H1 (cell line): ENCODE measurements around the gene NHLRC2. TPM values are rescaled to one million over a fixed set of nuclear protein-coding genes. Genes with fewer than 3 reads are reported as not detected.

ENCODE experiments used
- CTCF ChIA-PET: fragments of 300-600 bp; sonication (Branson Sonifier 250); formaldehyde crosslinking; loops from one replicate; lab custom pipeline; 2021; ENCODE audit not compliant: partially characterized antibody; lab: Charles Lee
- POLR2A ChIA-PET: fragments of 300-600 bp; sonication (Branson Sonifier 250); formaldehyde crosslinking; loops from one replicate; lab custom pipeline; 2021; ENCODE audit warnings: inconsistent platforms; ENCODE audit not compliant: partially characterized antibody; lab: Charles Lee
- DNase-seq, 2 experiments: peaks; one replicate each; pipeline versions ENCODE4 v3.0.0 to v3.0.0-alpha.2; 2010 to 2022; ENCODE audit warnings: low spot score in 2 of 2, low read depth in 1 of 2, mixed read lengths in 1 of 2
- FAIRE-seq: peaks from 2 replicates; lab custom pipeline; 2011; peaks lifted over from hg19 to GRCh38; lab: Jason Lieb, UNC
- H2AFZ ChIP-seq: 2 replicates; pipeline ENCODE4 v1.8.1; 2012; ENCODE audit warnings: low read length, inconsistent platforms
- H2AK5ac ChIP-seq: 2 replicates; pipeline ENCODE4 v1.6.1; 2013; ENCODE audit warnings: low read depth, low read length
- H2BK120ac ChIP-seq: replicated peaks from 2 replicates; pipeline ENCODE3; 2013; ENCODE audit warnings: low read depth, low read length, inconsistent platforms
- H2BK12ac ChIP-seq: 2 replicates; pipeline ENCODE4 v1.6.1; 2013; ENCODE audit warnings: low read depth, low read length
- H2BK15ac ChIP-seq: 2 replicates; pipeline ENCODE4 v1.6.1; 2013; ENCODE audit warnings: low read length
- H2BK20ac ChIP-seq: 2 replicates; pipeline ENCODE4 v1.6.1; 2013; ENCODE audit warnings: low read length
- H2BK5ac ChIP-seq: 2 replicates; pipeline ENCODE4 v1.6.1; 2013; ENCODE audit warnings: low read depth, low read length
- H3K14ac ChIP-seq: 2 replicates; pipeline ENCODE4 v1.6.1; 2013; ENCODE audit warnings: inconsistent platforms; ENCODE audit not compliant: insufficient read length
- H3K18ac ChIP-seq: 2 replicates; pipeline ENCODE4 v1.6.1; 2013; ENCODE audit warnings: low read length; ENCODE audit errors: extremely low read depth
- H3K23ac ChIP-seq: 2 replicates; pipeline ENCODE4 v1.6.1; 2013; ENCODE audit warnings: inconsistent platforms; ENCODE audit not compliant: insufficient read length
- H3K23me2 ChIP-seq: 2 replicates; pipeline ENCODE4 v1.6.1; 2013; ENCODE audit warnings: low read depth, low read length
- H3K27ac ChIP-seq: 2 replicates; pipeline ENCODE4 v1.6.1; 2011; ENCODE audit warnings: low read depth, low read length, inconsistent platforms
- H3K27me3 ChIP-seq, 4 experiments: replicated peaks in 1 of 4; 1 replicate in 1 of 4; 2 replicates in 3 of 4; pipeline versions ENCODE4 v1.6.1 to v1.8.1; 2011 to 2013; ENCODE audit warnings: low read length in 3 of 4, mild to moderate bottlenecking in 3 of 4, inconsistent platforms in 2 of 4, mixed read lengths in 2 of 4, moderate library complexity in 1 of 4; ENCODE audit not compliant: control insufficient read depth in 3 of 4, insufficient read depth in 3 of 4; ENCODE audit errors: extremely low read depth in 1 of 4
- H3K36me3 ChIP-seq, 4 experiments: 2 replicates each; pipeline versions ENCODE4 v1.6.1 to v1.8.1; 2011 to 2013; ENCODE audit warnings: mild to moderate bottlenecking in 4 of 4, low read length in 3 of 4, moderate library complexity in 2 of 4, control low read depth in 1 of 4, inconsistent platforms in 1 of 4; ENCODE audit not compliant: insufficient read depth in 4 of 4, control insufficient read depth in 2 of 4
- H3K4ac ChIP-seq: replicated peaks from 2 replicates; pipeline ENCODE3; 2013; ENCODE audit warnings: low read length, low read depth, mixed read lengths, inconsistent platforms; ENCODE audit not compliant: insufficient read length
- H3K4me1 ChIP-seq, 4 experiments: replicated peaks in 1 of 4; 1 replicate in 1 of 4; 2 replicates in 3 of 4; pipeline versions ENCODE4 v1.6.1 to v1.8.1; 2011 to 2013; ENCODE audit warnings: low read length in 3 of 4, inconsistent platforms in 2 of 4, mixed read lengths in 1 of 4; ENCODE audit not compliant: insufficient read depth in 4 of 4, control insufficient read depth in 3 of 4
- H3K4me2 ChIP-seq, 2 experiments: 2 replicates each; pipeline versions ENCODE4 v1.6.1 to v1.8.1; 2011 to 2013; ENCODE audit warnings: low read depth in 2 of 2, low read length in 2 of 2, control low read depth in 1 of 2, inconsistent platforms in 1 of 2, mild to moderate bottlenecking in 1 of 2; ENCODE audit not compliant: insufficient read depth in 1 of 2
- H3K4me3 ChIP-seq, 4 experiments: fragments of 200-600, 300-600 bp in 1 of 4; sonication (generic), shearing (Covaris generic), sonication (Bioruptor Twin) in 1 of 4; 2 replicates each; pipeline versions ENCODE4 v1.5.1 to v1.8.1; 2011 to 2016; ENCODE audit warnings: low read length in 4 of 4, low read depth in 3 of 4, control low read depth in 2 of 4, inconsistent platforms in 2 of 4, mild to moderate bottlenecking in 2 of 4, mixed read lengths in 1 of 4, moderate library complexity in 1 of 4; ENCODE audit not compliant: insufficient read depth in 2 of 4; ENCODE audit errors: extremely low read depth in 1 of 4
- H3K56ac ChIP-seq: replicated peaks from 2 replicates; pipeline ENCODE3; 2013; ENCODE audit warnings: low read depth, mild to moderate bottlenecking, mixed read lengths, low read length, inconsistent platforms; ENCODE audit not compliant: insufficient read length
- H3K79me1 ChIP-seq: 2 replicates; pipeline ENCODE4 v1.6.1; 2013; ENCODE audit warnings: low read depth, low read length, control low read depth
- H3K79me2 ChIP-seq, 2 experiments: 2 replicates each; pipeline versions ENCODE4 v1.6.1 to v1.8.1; 2012 to 2013; ENCODE audit warnings: low read length in 2 of 2, mild to moderate bottlenecking in 2 of 2, inconsistent platforms in 1 of 2; ENCODE audit not compliant: insufficient read depth in 2 of 2, control insufficient read depth in 1 of 2
- H3K9ac ChIP-seq, 4 experiments: replicated peaks in 1 of 4; 1 replicate in 1 of 4; 2 replicates in 3 of 4; pipeline versions ENCODE4 v1.6.1 to v1.8.1; 2011 to 2013; ENCODE audit warnings: low read depth in 3 of 4, low read length in 3 of 4, control low read depth in 2 of 4, mild to moderate bottlenecking in 2 of 4, moderate library complexity in 2 of 4, inconsistent platforms in 1 of 4; ENCODE audit errors: extremely low read depth in 1 of 4
- H3K9me3 ChIP-seq, 2 experiments: 2 replicates each; pipeline versions ENCODE4 v1.6.1 to v1.8.1; 2012 to 2013; ENCODE audit warnings: mild to moderate bottlenecking in 2 of 2, moderate library complexity in 2 of 2, control low read depth in 1 of 2, inconsistent platforms in 1 of 2, low read depth in 1 of 2, low read length in 1 of 2, mixed read lengths in 1 of 2; ENCODE audit not compliant: insufficient read depth in 2 of 2
- H4K20me1 ChIP-seq, 2 experiments: replicated peaks in 1 of 2; 2 replicates each; pipeline versions ENCODE3 to v1.8.1; 2011 to 2013; ENCODE audit warnings: inconsistent platforms in 2 of 2, low read length in 2 of 2, mild to moderate bottlenecking in 1 of 2; ENCODE audit not compliant: insufficient read depth in 2 of 2, control insufficient read depth in 1 of 2
- H4K5ac ChIP-seq: 2 replicates; pipeline ENCODE4 v1.6.1; 2013; ENCODE audit warnings: low read length, low read depth, mixed read lengths, inconsistent platforms; ENCODE audit not compliant: insufficient read length
- H4K8ac ChIP-seq: 2 replicates; pipeline ENCODE4 v1.8.0; 2013; ENCODE audit warnings: mild to moderate bottlenecking, moderate library complexity, low read length, inconsistent platforms; ENCODE audit not compliant: insufficient read depth; ENCODE audit errors: extremely low read depth
- H4K91ac ChIP-seq: replicated peaks from 2 replicates; pipeline ENCODE3; 2013; ENCODE audit warnings: low read length, mixed read lengths, inconsistent platforms; ENCODE audit not compliant: insufficient read length
- ASH2L ChIP-seq: fragments of 200-600, 300-600 bp; sonication (generic); IDR thresholded peaks from one replicate; pipeline ENCODE4 v1.7.1; 2017; ENCODE audit warnings: low read length
- ATF2 ChIP-seq: IDR thresholded peaks from 2 replicates; pipeline ENCODE4 v1.6.1; 2012; ENCODE audit warnings: low read length, inconsistent platforms
- BCL11A ChIP-seq, 2 experiments: IDR thresholded peaks; one replicate each; pipeline ENCODE4 v1.6.1; 2011; ENCODE audit warnings: low read depth in 2 of 2, low read length in 2 of 2, mild to moderate bottlenecking in 2 of 2
- KDM5A ChIP-seq: fragments of 200-600 bp; IDR thresholded peaks from 2 replicates; pipeline ENCODE4 v1.7.1; 2012; ENCODE audit warnings: mild to moderate bottlenecking, low read length, inconsistent platforms, mixed read lengths
- MAX ChIP-seq: IDR thresholded peaks from 2 replicates; pipeline ENCODE4 v1.6.1; 2012; ENCODE audit warnings: inconsistent platforms
- POLR2AphosphoS5 ChIP-seq: IDR thresholded peaks from 2 replicates; pipeline ENCODE4 v1.6.1; 2011; ENCODE audit warnings: low read depth, low read length
- POU5F1 ChIP-seq: IDR thresholded peaks from 2 replicates; pipeline ENCODE4 v1.6.1; 2011; ENCODE audit warnings: low read depth, mild to moderate bottlenecking, low read length, moderate library complexity
- RAD21 ChIP-seq, 2 experiments: IDR thresholded peaks in 1 of 2; conservative IDR thresholded peaks in 1 of 2; 2 replicates each; pipeline ENCODE4 v1.6.1; 2011; ENCODE audit warnings: low read depth in 2 of 2, low read length in 2 of 2, improper control_type of control experiment in 1 of 2, inconsistent platforms in 1 of 2, mild to moderate bottlenecking in 1 of 2, moderate library complexity in 1 of 2
- RBBP5 ChIP-seq: IDR thresholded peaks from 2 replicates; pipeline ENCODE4 v1.7.1; 2012; ENCODE audit warnings: low read depth, mild to moderate bottlenecking, inconsistent platforms, low read length, moderate library complexity, borderline replicate concordance
- SIRT6 ChIP-seq: IDR thresholded peaks from one replicate; pipeline ENCODE4 v1.7.1; 2012; ENCODE audit warnings: low read length, inconsistent platforms
- SP1 ChIP-seq: IDR thresholded peaks from 2 replicates; pipeline ENCODE4 v1.6.1; 2011; ENCODE audit warnings: low read depth, low read length
- SRF ChIP-seq: IDR thresholded peaks from 2 replicates; pipeline ENCODE4 v1.6.1; 2011; ENCODE audit warnings: mild to moderate bottlenecking, low read depth, low read length, moderate library complexity
- TAF1 ChIP-seq: IDR thresholded peaks from 2 replicates; pipeline ENCODE4 v1.6.1; 2011; ENCODE audit warnings: mild to moderate bottlenecking, low read depth, low read length
- YY1 ChIP-seq: IDR thresholded peaks from 2 replicates; pipeline ENCODE4 v1.6.1; 2011; ENCODE audit warnings: low read depth, mild to moderate bottlenecking, low read length
- WGBS, 2 experiments: shearing (Covaris generic) in 1 of 2; methylation state at CpG; one replicate each; pipeline versions ENCODE4 v1.1.6 to v1.1.7; 2013 to 2015; ENCODE audit warnings: low lambda C conversion rate in 2 of 2, mixed read lengths in 2 of 2, inconsistent platforms in 1 of 2, low coverage in 1 of 2, missing lambda C conversion rate in 1 of 2; ENCODE audit not compliant: insufficient replicate concordance in 2 of 2, insufficient coverage in 1 of 2, insufficient read length in 1 of 2; ENCODE audit errors: extremely low coverage in 1 of 2, missing lambda C conversion rate in 1 of 2; 5-methylcytosine and 5-hydroxymethylcytosine counted together
- polyA plus RNA-seq, 7 experiments: library from polyadenylated mRNA; depleted of rRNA in 3 of 7; stranded (reverse) in 5 of 7; unstranded in 2 of 7; fragments of >200 nt in 5 of 7; fragments of 200-250 nt in 2 of 7; gene quantifications; 1 replicate in 5 of 7; 2 replicates in 1 of 7; 4 replicates in 1 of 7; pipeline versions ENCODE4 v1.2.1 to v1.2.3, GENCODE V29; 2011 to 2013; ENCODE audit warnings: missing spikeins in 2 of 7, mixed read lengths in 2 of 7
- total RNA-seq: library from RNA; stranded (reverse); fragmentation: NEBNext Ultra II Directional; extraction: Animal tissue kit (Norgen Biotek cat#: 25700); gene quantifications from 2 replicates; pipeline ENCODE4 v1.2.1, GENCODE V29; 2021

The NHLRC2 gene
- total and polyA plus RNA-seq, 2 of the 8 experiments (the other 6 are each of a cell fraction or from before 2014, with no cell fraction given): 4.9 to 25.6 TPM

GRCh38 chr10:113879691-113880090, 25.2 kb downstream of the NHLRC2 start:
- Histone ChIP-seq H3K4me1 (no peaks in the 10 kb centered on the region), H3K4me3 (no peak overlapping the region), H3K36me3 (peaks cover 0 to 19% (median 3%) of the 10 kb centered on the region in 4 experiments; a peak in 4 of 8 replicates), H2BK12ac (no peak overlapping the region), H2BK15ac (no peak overlapping the region), H4K91ac (no peak overlapping the region), H2BK120ac (no peak overlapping the region), H4K8ac (no peak overlapping the region), H3K23ac (no peak overlapping the region), H3K4ac (no peak overlapping the region), H3K79me1 (no peaks in the 10 kb centered on the region), H2BK20ac (no peak overlapping the region), H2BK5ac (no peak overlapping the region), H3K56ac (no peak overlapping the region), H3K23me2 (no peaks in the 10 kb centered on the region), H3K18ac (no peak overlapping the region), H3K79me2 (peaks cover 0 to 10% of the 10 kb centered on the region in 2 experiments; a peak in 1 of 4 replicates), H2AFZ (no peak overlapping the region), H3K27me3 (no peaks in the 10 kb centered on the region), H3K9me3 (no peaks in the 10 kb centered on the region), H2AK5ac (no peak overlapping the region), H4K5ac (no peak overlapping the region), H3K4me2 (no peak overlapping the region), H3K9ac (no peak overlapping the region), H3K27ac (no peak overlapping the region), H4K20me1 (no peaks in the 10 kb centered on the region), H3K14ac (no peak overlapping the region)
- no peak for DNase-seq
- no peak for FAIRE-seq
- 92% methylated on average over 2 of the region's 2 CpGs; no CpG with 5 or more reads in 1 of the 2 experiments for WGBS, 2 experiments
- ChIA-PET POLR2A (no interaction called here), CTCF (no interaction called here)
- TF ChIP-seq RAD21 (IDR thresholded peaks at IDR 0.05 in 1 of 2, conservative IDR thresholded peaks at IDR 0.05 in 1 of 2; ENCODE audit: low read depth in 2 of 2, low read length in 2 of 2) (no peak), POU5F1 (no peak), ASH2L (no peak), KDM5A (no peak), RBBP5 (no peak), YY1 (no peak), SIRT6 (no peak), POLR2AphosphoS5 (no peak), TAF1 (no peak), MAX (no peak), ATF2 (no peak), SRF (no peak), BCL11A (IDR thresholded peaks at IDR 0.05; ENCODE audit: low read depth in 2 of 2, low read length in 2 of 2) (no peak), SP1 (no peak)
